HEK293 (cell line): Measurements from ENCODE around the gene SPECC1.

Experiments
- CTCF ChIA-PET: fragments of 350-600 bp; formaldehyde crosslinking; extraction: SDS; loops from one replicate; lab custom pipeline; 2021; ENCODE audit warnings: antibody characterized with exemption; lab: Yijun Ruan, JAX
- POLR2A ChIA-PET: fragments of 300-600 bp; formaldehyde crosslinking; extraction: SDS; loops from one replicate; lab custom pipeline; 2020; ENCODE audit warnings: antibody characterized with exemption, inconsistent platforms; lab: Yijun Ruan, JAX
- H3K27ac ChIP-seq: fragments of 200-500 bp; sonication (Bioruptor generic); 2 replicates; pipeline ENCODE4 v1.5.1; 2014; ENCODE audit warnings: low read depth, low read length, control low read depth, inconsistent platforms; ENCODE audit errors: extremely low read depth
- H3K36me3 ChIP-seq, 2 experiments: fragments of 200-500 bp in 1 of 2; sonication (Bioruptor generic) in 1 of 2; 1 replicate in 1 of 2; 2 replicates in 1 of 2; pipeline ENCODE4 v1.5.1; 2014 to 2017; ENCODE audit warnings: inconsistent platforms in 2 of 2, low read length in 2 of 2; ENCODE audit not compliant: control insufficient read depth in 2 of 2, insufficient read depth in 1 of 2
- H3K4me1 ChIP-seq: fragments of 200-500 bp; sonication (Bioruptor generic); 2 replicates; pipeline ENCODE4 v1.5.1; 2014; ENCODE audit warnings: mild to moderate bottlenecking, low read length, inconsistent platforms; ENCODE audit not compliant: control insufficient read depth, insufficient read depth
- H3K4me3 ChIP-seq: 2 replicates; pipeline ENCODE4 v1.5.1; 2011; ENCODE audit warnings: low read depth, mild to moderate bottlenecking, control low read depth, low read length, moderate library complexity
- H3K9me3 ChIP-seq: fragments of 200-500 bp; sonication (Bioruptor generic); 2 replicates; pipeline ENCODE4 v1.5.1; 2014; ENCODE audit warnings: low read depth, low read length, inconsistent platforms; ENCODE audit not compliant: control insufficient read depth, insufficient read depth
- ZNF112 ChIP-seq: fragments of 450-650 bp; formaldehyde crosslinking; IDR thresholded peaks from 2 replicates; pipeline ENCODE4 v1.5.0; 2017; ENCODE audit warnings: missing biosample characterization, missing genetic modification characterization
- ZNF157 ChIP-seq: fragments of 450-650 bp; formaldehyde crosslinking; IDR thresholded peaks from 2 replicates; pipeline ENCODE4 v1.5.1; 2016; ENCODE audit warnings: missing biosample characterization, missing genetic modification characterization
- ZNF19 ChIP-seq: fragments of 450-650 bp; formaldehyde crosslinking; IDR thresholded peaks from 2 replicates; pipeline ENCODE4; 2016; ENCODE audit warnings: missing biosample characterization, missing genetic modification characterization, low read depth
- ZNF202 ChIP-seq: fragments of 450-650 bp; formaldehyde crosslinking; IDR thresholded peaks from 2 replicates; pipeline ENCODE4 v1.5.1; 2016; ENCODE audit warnings: missing biosample characterization, missing genetic modification characterization, borderline replicate concordance
- ZNF341 ChIP-seq: fragments of 450-650 bp; formaldehyde crosslinking; IDR thresholded peaks from 2 replicates; pipeline ENCODE4; 2016; ENCODE audit warnings: low read depth, missing biosample characterization, missing genetic modification characterization
- ZNF510 ChIP-seq: fragments of 450-650 bp; formaldehyde crosslinking; IDR thresholded peaks from 2 replicates; pipeline ENCODE4 v1.5.1; 2018; ENCODE audit warnings: mild to moderate bottlenecking, missing genetic modification characterization, missing biosample characterization; ENCODE audit not compliant: insufficient replicate concordance
- ZNF514 ChIP-seq: fragments of 450-650 bp; formaldehyde crosslinking; IDR thresholded peaks from 2 replicates; pipeline ENCODE4 v1.5.1; 2016; ENCODE audit warnings: missing biosample characterization, missing genetic modification characterization
- ZNF560 ChIP-seq: fragments of 450-650 bp; formaldehyde crosslinking; IDR thresholded peaks from 2 replicates; pipeline ENCODE4 v1.5.1; 2017; ENCODE audit warnings: missing biosample characterization, missing genetic modification characterization, borderline replicate concordance
- ZNF623 ChIP-seq: fragments of 450-650 bp; formaldehyde crosslinking; IDR thresholded peaks from 2 replicates; pipeline ENCODE4 v1.5.1; 2016; ENCODE audit warnings: missing biosample characterization, missing genetic modification characterization
- ZNF624 ChIP-seq: fragments of 450-650 bp; formaldehyde crosslinking; IDR thresholded peaks from 2 replicates; pipeline ENCODE4 v1.5.1; 2017; ENCODE audit warnings: missing biosample characterization, missing genetic modification characterization
- ZNF658 ChIP-seq: fragments of 450-650 bp; formaldehyde crosslinking; IDR thresholded peaks from 2 replicates; pipeline ENCODE4; 2016; ENCODE audit warnings: missing biosample characterization, missing genetic modification characterization
- ZNF664 ChIP-seq: fragments of 450-650 bp; formaldehyde crosslinking; IDR thresholded peaks from 2 replicates; pipeline ENCODE4 v1.5.1; 2016; ENCODE audit warnings: missing biosample characterization, missing genetic modification characterization
- ZNF701 ChIP-seq: fragments of 450-650 bp; formaldehyde crosslinking; IDR thresholded peaks from 2 replicates; pipeline ENCODE4 v1.5.1; 2016; ENCODE audit warnings: missing biosample characterization, missing genetic modification characterization
- ZNF747 ChIP-seq: fragments of 450-650 bp; formaldehyde crosslinking; IDR thresholded peaks from 2 replicates; pipeline ENCODE4 v1.5.1; 2016; ENCODE audit warnings: missing biosample characterization, missing genetic modification characterization
- ZNF776 ChIP-seq: fragments of 450-650 bp; formaldehyde crosslinking; IDR thresholded peaks from 2 replicates; pipeline ENCODE4 v1.5.0; 2017; ENCODE audit warnings: missing biosample characterization, missing genetic modification characterization, borderline replicate concordance
- TF ChIP-seq, protein P1 (sequence below): fragments of 450-650 bp; formaldehyde crosslinking; IDR thresholded peaks from 2 replicates; pipeline ENCODE4 v1.5.1; 2016; ENCODE audit warnings: missing biosample characterization, missing genetic modification characterization, borderline replicate concordance
- TF ChIP-seq, protein P2 (sequence below): fragments of 450-650 bp; formaldehyde crosslinking; IDR thresholded peaks from 2 replicates; pipeline ENCODE4 v1.5.1; 2016; ENCODE audit warnings: missing biosample characterization, missing genetic modification characterization
- TF ChIP-seq, protein P3 (sequence below): fragments of 450-650 bp; formaldehyde crosslinking; IDR thresholded peaks from 2 replicates; pipeline ENCODE4 v1.5.1; 2017; ENCODE audit warnings: missing biosample characterization, mild to moderate bottlenecking, missing genetic modification characterization, moderate library complexity

The SPECC1 gene

DNA sequence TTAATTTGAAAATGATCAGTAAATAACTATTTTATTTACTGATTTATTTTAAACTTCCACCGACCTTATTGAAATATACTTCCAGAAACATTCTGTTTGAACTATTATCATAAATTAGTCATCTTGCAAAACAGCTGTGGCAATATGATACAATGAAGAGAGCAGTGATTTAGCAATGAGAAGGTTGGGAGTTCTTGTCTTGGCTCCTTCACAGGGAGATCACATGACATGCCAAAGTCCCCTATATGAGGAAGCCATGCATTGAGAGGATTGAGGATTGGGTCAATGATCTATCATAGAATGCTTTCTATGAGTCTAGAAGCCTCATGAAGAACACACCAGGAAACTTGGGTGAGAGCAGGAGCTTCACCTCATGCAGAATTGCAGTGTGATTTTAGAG lies 235.5 kb downstream of the SPECC1 start:
- Histone ChIP-seq H3K4me3 (no peak overlapping the region), H3K27ac (no peak overlapping the region), H3K36me3 (peaks cover 26 to 27% of the 10 kb centered on the region in 2 experiments), H3K9me3 (peaks cover 5% of the 10 kb centered on the region)
- POLR2A ChIA-PET = interaction anchor here (0.6 kb wide), 1 partner anchor 12 kb away, joined by 3 read pairs; no protein-coding TSS in a partner anchor
- CTCF ChIA-PET = interaction anchor here (0.7 to 1.1 kb wide), 2 partner anchors 9 to 40 kb away, joined by 3 read pairs; no protein-coding TSS in a partner anchor
- TF ChIP-seq ZNF776 (tag by site-specific recombination) (no peak), ZNF701 (tag by site-specific recombination) (no peak), ZNF19 (tag by site-specific recombination) (no peak), ZNF664 (tag by site-specific recombination) (no peak), ZNF623 (tag by site-specific recombination) (no peak), ZNF560 (no peak), ZNF747 (no peak), ZNF658 (tag by site-specific recombination) (no peak), ZNF624 (tag by site-specific recombination) (no peak), ZNF202 (tag by site-specific recombination) (no peak), ZNF514 (tag by site-specific recombination) (no peak), ZNF510 (tag by site-specific recombination) (no peak), ZNF341 (tag by site-specific recombination) (no peak), ZNF157 (tag by site-specific recombination) (no peak), ZNF112 (tag by site-specific recombination) (no peak)
- TF ChIP-seq, protein P1, sequence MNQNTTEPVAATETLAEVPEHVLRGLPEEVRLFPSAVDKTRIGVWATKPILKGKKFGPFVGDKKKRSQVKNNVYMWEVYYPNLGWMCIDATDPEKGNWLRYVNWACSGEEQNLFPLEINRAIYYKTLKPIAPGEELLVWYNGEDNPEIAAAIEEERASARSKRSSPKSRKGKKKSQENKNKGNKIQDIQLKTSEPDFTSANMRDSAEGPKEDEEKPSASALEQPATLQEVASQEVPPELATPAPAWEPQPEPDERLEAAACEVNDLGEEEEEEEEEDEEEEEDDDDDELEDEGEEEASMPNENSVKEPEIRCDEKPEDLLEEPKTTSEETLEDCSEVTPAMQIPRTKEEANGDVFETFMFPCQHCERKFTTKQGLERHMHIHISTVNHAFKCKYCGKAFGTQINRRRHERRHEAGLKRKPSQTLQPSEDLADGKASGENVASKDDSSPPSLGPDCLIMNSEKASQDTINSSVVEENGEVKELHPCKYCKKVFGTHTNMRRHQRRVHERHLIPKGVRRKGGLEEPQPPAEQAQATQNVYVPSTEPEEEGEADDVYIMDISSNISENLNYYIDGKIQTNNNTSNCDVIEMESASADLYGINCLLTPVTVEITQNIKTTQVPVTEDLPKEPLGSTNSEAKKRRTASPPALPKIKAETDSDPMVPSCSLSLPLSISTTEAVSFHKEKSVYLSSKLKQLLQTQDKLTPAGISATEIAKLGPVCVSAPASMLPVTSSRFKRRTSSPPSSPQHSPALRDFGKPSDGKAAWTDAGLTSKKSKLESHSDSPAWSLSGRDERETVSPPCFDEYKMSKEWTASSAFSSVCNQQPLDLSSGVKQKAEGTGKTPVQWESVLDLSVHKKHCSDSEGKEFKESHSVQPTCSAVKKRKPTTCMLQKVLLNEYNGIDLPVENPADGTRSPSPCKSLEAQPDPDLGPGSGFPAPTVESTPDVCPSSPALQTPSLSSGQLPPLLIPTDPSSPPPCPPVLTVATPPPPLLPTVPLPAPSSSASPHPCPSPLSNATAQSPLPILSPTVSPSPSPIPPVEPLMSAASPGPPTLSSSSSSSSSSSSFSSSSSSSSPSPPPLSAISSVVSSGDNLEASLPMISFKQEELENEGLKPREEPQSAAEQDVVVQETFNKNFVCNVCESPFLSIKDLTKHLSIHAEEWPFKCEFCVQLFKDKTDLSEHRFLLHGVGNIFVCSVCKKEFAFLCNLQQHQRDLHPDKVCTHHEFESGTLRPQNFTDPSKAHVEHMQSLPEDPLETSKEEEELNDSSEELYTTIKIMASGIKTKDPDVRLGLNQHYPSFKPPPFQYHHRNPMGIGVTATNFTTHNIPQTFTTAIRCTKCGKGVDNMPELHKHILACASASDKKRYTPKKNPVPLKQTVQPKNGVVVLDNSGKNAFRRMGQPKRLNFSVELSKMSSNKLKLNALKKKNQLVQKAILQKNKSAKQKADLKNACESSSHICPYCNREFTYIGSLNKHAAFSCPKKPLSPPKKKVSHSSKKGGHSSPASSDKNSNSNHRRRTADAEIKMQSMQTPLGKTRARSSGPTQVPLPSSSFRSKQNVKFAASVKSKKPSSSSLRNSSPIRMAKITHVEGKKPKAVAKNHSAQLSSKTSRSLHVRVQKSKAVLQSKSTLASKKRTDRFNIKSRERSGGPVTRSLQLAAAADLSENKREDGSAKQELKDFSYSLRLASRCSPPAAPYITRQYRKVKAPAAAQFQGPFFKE (tag by site-specific recombination) = no peak
- TF ChIP-seq, protein P2, sequence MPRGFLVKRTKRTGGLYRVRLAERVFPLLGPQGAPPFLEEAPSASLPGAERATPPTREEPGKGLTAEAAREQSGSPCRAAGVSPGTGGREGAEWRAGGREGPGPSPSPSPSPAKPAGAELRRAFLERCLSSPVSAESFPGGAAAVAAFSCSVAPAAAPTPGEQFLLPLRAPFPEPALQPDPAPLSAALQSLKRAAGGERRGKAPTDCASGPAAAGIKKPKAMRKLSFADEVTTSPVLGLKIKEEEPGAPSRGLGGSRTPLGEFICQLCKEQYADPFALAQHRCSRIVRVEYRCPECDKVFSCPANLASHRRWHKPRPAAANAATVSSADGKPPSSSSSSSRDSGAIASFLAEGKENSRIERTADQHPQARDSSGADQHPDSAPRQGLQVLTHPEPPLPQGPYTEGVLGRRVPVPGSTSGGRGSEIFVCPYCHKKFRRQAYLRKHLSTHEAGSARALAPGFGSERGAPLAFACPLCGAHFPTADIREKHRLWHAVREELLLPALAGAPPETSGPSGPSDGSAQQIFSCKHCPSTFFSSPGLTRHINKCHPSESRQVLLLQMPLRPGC = no peak
- TF ChIP-seq, protein P3, sequence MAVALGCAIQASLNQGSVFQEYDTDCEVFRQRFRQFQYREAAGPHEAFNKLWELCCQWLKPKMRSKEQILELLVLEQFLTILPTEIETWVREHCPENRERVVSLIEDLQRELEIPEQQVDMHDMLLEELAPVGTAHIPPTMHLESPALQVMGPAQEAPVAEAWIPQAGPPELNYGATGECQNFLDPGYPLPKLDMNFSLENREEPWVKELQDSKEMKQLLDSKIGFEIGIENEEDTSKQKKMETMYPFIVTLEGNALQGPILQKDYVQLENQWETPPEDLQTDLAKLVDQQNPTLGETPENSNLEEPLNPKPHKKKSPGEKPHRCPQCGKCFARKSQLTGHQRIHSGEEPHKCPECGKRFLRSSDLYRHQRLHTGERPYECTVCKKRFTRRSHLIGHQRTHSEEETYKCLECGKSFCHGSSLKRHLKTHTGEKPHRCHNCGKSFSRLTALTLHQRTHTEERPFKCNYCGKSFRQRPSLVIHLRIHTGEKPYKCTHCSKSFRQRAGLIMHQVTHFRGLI = no peak
- TF ChIP-seq, all 188 proteins: peak for 0
- no peaks in the 10 kb centered on the region for H3K4me1 ChIP-seq
